IMR-90 (cell line): ENCODE data around the gene IL1B. TPM values are rescaled to one million over a fixed set of nuclear protein-coding genes. Genes with fewer than 3 reads are reported as not detected.

Source experiments
- ATAC-seq: fragments of 200-7000 bp; cut with Tn5 transposase; 2 replicates; pipeline ENCODE4 v1.9.1; 2020; ENCODE audit warnings: low read depth, mild to moderate bottlenecking, moderate library complexity
- BruUV-seq: library from RNA; stranded (reverse); fragments of 400-500 nt; replicated peaks from 2 replicates; lab custom pipeline; 2021; lab: Mats Ljungman, UMichigan
- CTCF ChIA-PET: fragments of 300-600 bp; formaldehyde crosslinking; extraction: SDS; loops from one replicate; lab custom pipeline; 2021; ENCODE audit warnings: antibody characterized with exemption; lab: Yijun Ruan, JAX
- POLR2A ChIA-PET: fragments of 300-600 bp; sonication (Branson Sonifier 250); formaldehyde crosslinking; loops from one replicate; lab custom pipeline; 2022; ENCODE audit warnings: antibody characterized with exemption; ENCODE audit not compliant: unreplicated experiment; lab: Charles Lee
- DNase-seq: peaks from one replicate; pipeline ENCODE4 v3.0.0; 2013
- H2AFZ ChIP-seq: replicated peaks from 2 replicates; pipeline ENCODE3; 2013; ENCODE audit warnings: low read length, mild to moderate bottlenecking; ENCODE audit not compliant: poor library complexity
- H2AK5ac ChIP-seq: 2 replicates; pipeline ENCODE4 v1.6.1; 2013; ENCODE audit warnings: low read depth, low read length, inconsistent platforms
- H2AK9ac ChIP-seq: replicated peaks from 2 replicates; pipeline ENCODE3; 2013; ENCODE audit warnings: mild to moderate bottlenecking, low read depth, low read length, moderate library complexity; ENCODE audit not compliant: poor library complexity
- H2BK120ac ChIP-seq: 2 replicates; pipeline ENCODE4 v1.6.1; 2013; ENCODE audit warnings: low read depth, low read length, inconsistent platforms
- H2BK15ac ChIP-seq: 3 replicates; pipeline ENCODE4 v1.6.1; 2013; ENCODE audit warnings: low read depth, low read length, inconsistent platforms
- H2BK20ac ChIP-seq: 2 replicates; pipeline ENCODE4 v1.6.1; 2013; ENCODE audit warnings: low read depth, mild to moderate bottlenecking, inconsistent platforms, low read length, moderate library complexity
- H2BK5ac ChIP-seq: 2 replicates; pipeline ENCODE4 v1.6.1; 2013; ENCODE audit warnings: mild to moderate bottlenecking, low read depth, low read length, inconsistent platforms; ENCODE audit not compliant: poor library complexity, severe bottlenecking
- H3K14ac ChIP-seq: replicated peaks from 2 replicates; pipeline ENCODE4 v1.6.1; 2013; ENCODE audit warnings: low read depth, low read length, inconsistent platforms
- H3K18ac ChIP-seq: 2 replicates; pipeline ENCODE4 v1.6.1; 2013; ENCODE audit warnings: low read depth, low read length, control low read depth
- H3K23ac ChIP-seq: 2 replicates; pipeline ENCODE4 v1.6.1; 2013; ENCODE audit warnings: low read depth, low read length, inconsistent platforms
- H3K27ac ChIP-seq: 2 replicates; pipeline ENCODE4 v1.5.1; 2013; ENCODE audit warnings: mild to moderate bottlenecking, control low read depth, low read length; ENCODE audit not compliant: insufficient read depth
- H3K27me3 ChIP-seq: 2 replicates; pipeline ENCODE4 v1.6.1; 2013; ENCODE audit warnings: low read length; ENCODE audit not compliant: control insufficient read depth, insufficient read depth
- H3K36me3 ChIP-seq: 2 replicates; pipeline ENCODE4 v1.6.1; 2013; ENCODE audit warnings: low read length, mixed read lengths; ENCODE audit not compliant: control insufficient read depth, insufficient read depth
- H3K4ac ChIP-seq: 2 replicates; pipeline ENCODE4 v1.6.1; 2013; ENCODE audit warnings: low read depth, low read length, inconsistent platforms
- H3K4me1 ChIP-seq: 2 replicates; pipeline ENCODE4 v1.6.1; 2013; ENCODE audit warnings: low read length, mixed read lengths; ENCODE audit not compliant: control insufficient read depth, insufficient read depth
- H3K4me2 ChIP-seq: 2 replicates; pipeline ENCODE4 v1.6.1; 2013; ENCODE audit warnings: low read depth, mild to moderate bottlenecking, control low read depth, low read length, moderate library complexity
- H3K4me3 ChIP-seq: 2 replicates; pipeline ENCODE4 v1.5.1; 2013; ENCODE audit warnings: low read depth, mild to moderate bottlenecking, control low read depth, low read length, moderate library complexity; ENCODE audit not compliant: insufficient read depth
- H3K56ac ChIP-seq: 2 replicates; pipeline ENCODE4 v1.6.1; 2013; ENCODE audit warnings: low read length, inconsistent platforms; ENCODE audit not compliant: insufficient read depth; ENCODE audit errors: extremely low read depth
- H3K79me1 ChIP-seq, 2 experiments: 2 replicates each; pipeline ENCODE4 v1.6.1; 2013; ENCODE audit warnings: low read length in 2 of 2, inconsistent platforms in 1 of 2, low read depth in 1 of 2
- H3K9ac ChIP-seq: 2 replicates; pipeline ENCODE4 v1.6.1; 2013; ENCODE audit warnings: low read depth, low read length, control low read depth
- H3K9me1 ChIP-seq: 2 replicates; pipeline ENCODE4 v1.6.1; 2013; ENCODE audit warnings: low read length, inconsistent platforms; ENCODE audit not compliant: insufficient read depth
- H3K9me3 ChIP-seq: 2 replicates; pipeline ENCODE4 v1.6.1; 2013; ENCODE audit warnings: low read length; ENCODE audit not compliant: control insufficient read depth, insufficient read depth
- H4K20me1 ChIP-seq: 2 replicates; pipeline ENCODE4 v1.6.1; 2013; ENCODE audit warnings: low read length, inconsistent platforms; ENCODE audit not compliant: insufficient read depth
- H4K5ac ChIP-seq: 2 replicates; pipeline ENCODE4 v1.6.1; 2013; ENCODE audit warnings: mild to moderate bottlenecking, low read depth, low read length, control low read depth
- H4K8ac ChIP-seq, 2 experiments: 2 replicates each; pipeline ENCODE4 v1.6.1; 2013; ENCODE audit warnings: low read depth in 2 of 2, low read length in 2 of 2, control low read depth in 1 of 2, inconsistent platforms in 1 of 2
- H4K91ac ChIP-seq: 2 replicates; pipeline ENCODE4 v1.6.1; 2013; ENCODE audit warnings: low read depth, low read length, inconsistent platforms; ENCODE audit not compliant: insufficient read depth
- CEBPB ChIP-seq: IDR thresholded peaks from 2 replicates; pipeline ENCODE4 v1.6.1; 2012; ENCODE audit warnings: low read depth, low read length, improper control_type of control experiment
- POLR2A ChIP-seq: IDR thresholded peaks from 2 replicates; pipeline ENCODE4 v1.6.1; 2012; ENCODE audit warnings: mild to moderate bottlenecking, low read depth, low read length
- RFX5 ChIP-seq: IDR thresholded peaks from 2 replicates; pipeline ENCODE4 v1.8.0; 2012; ENCODE audit warnings: low read depth, mild to moderate bottlenecking, low read length, moderate library complexity
- WGBS, 2 experiments: methylation state at CpG; one replicate each; pipeline versions ENCODE4 v1.1.5 to v1.1.7; 2013; ENCODE audit warnings: missing lambda C conversion rate in 2 of 2; ENCODE audit not compliant: insufficient read length in 1 of 2; ENCODE audit errors: extremely low coverage in 2 of 2; 5-methylcytosine and 5-hydroxymethylcytosine counted together
- dilution Hi-C: fragments of 300-500 bp; cut with HindIII; formaldehyde crosslinking; loops from one replicate; pipeline ENCODE4 v1.14.3; 2018; ENCODE audit warnings: low sequenced_read_pairs; ENCODE audit not compliant: unreplicated experiment
- in situ Hi-C: fragments of 300-500 bp; cut with MboI; formaldehyde crosslinking; loops from 3 replicates; pipeline ENCODE4 v1.14.3; 2019; ENCODE audit warnings: low sequenced_read_pairs, inconsistent platforms, mixed read lengths
- intact Hi-C: fragments of 100-400 bp; cut with micrococcal nuclease; formaldehyde crosslinking; loops from 2 replicates; pipeline ENCODE4 v1.10.0; 2022
- polyA plus RNA-seq, 3 experiments: library from polyadenylated mRNA; depleted of rRNA; stranded (reverse); fragments of >200 nt; gene quantifications; 2 replicates each; pipeline ENCODE4 v1.2.3, GENCODE V29; 2012; ENCODE audit warnings: low replicate concordance in 1 of 3
- total RNA-seq: library from RNA; depleted of rRNA; stranded (reverse); fragments of >200 nt; gene quantifications from 2 replicates; pipeline ENCODE4 v1.2.3, GENCODE V29; 2012

Gene IL1B
- total and polyA plus RNA-seq, 2 of the 4 experiments (the other 2 are of a cell fraction), result 3.0 to 4.4 TPM

DNA sequence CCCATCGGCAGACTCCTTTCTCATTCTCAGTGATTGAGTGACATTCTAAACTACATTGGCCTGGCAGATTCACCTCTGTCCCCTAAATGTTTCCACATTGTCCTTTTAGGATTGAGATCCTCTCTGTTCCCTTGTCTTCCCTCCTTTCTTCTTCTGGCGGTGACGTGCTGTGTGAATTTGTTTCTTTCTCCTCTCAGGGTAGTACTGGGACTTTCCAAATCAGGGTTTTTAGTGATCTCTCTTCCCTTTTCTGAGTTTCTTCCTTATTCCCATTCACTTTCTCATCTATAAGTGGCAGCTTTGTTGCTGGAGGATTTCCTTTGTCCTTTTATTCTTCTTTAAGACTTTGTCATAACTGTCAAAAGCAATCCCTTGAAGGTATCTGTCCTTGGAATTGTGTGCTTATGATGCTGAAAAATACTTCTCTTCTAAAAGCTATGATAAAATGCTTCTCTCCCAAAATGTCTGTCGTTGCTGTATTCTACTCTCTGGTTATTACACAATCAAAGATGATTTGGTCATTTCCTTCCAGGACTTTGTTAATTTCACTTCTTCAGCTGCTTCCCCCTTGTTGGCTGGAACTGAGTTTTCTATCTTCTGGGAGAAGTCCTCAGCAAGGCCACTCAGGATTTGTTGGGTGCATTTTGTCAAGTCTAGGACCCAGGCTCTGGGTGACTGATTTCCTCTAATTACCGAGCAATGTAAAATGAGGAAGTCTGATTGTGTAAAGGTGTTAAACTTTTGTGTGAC is 4.9 kb upstream of the IL1B start:
- no peak overlapping the region for H3K4me3 ChIP-seq
- H3K14ac ChIP-seq, result no peak overlapping the region
- H3K36me3 ChIP-seq, result no peaks in the 10 kb centered on the region
- H3K9ac ChIP-seq, result no peak overlapping the region
- no peak overlapping the region for H3K4me2 ChIP-seq
- H3K4ac ChIP-seq, result no peak overlapping the region
- no peaks in the 10 kb centered on the region for H3K79me1 ChIP-seq
- H2AK5ac ChIP-seq, result no peak overlapping the region
- no peak overlapping the region for H2BK15ac ChIP-seq
- H3K18ac ChIP-seq, result no peak overlapping the region; the same call in 1 of the 2 replicates
- H2BK120ac ChIP-seq, result no peak overlapping the region
- no peak overlapping the region for H3K27ac ChIP-seq
- H2AK9ac ChIP-seq, result no peak overlapping the region
- H3K4me1 ChIP-seq, result peaks cover 2% of the 10 kb centered on the region; the same call in 1 of the 2 replicates
- dilution Hi-C loops (no loop called here), intact Hi-C loops (no loop called here), in situ Hi-C loops (no loop called here)
- TF ChIP-seq POLR2A (no peak), RFX5 (no peak), CEBPB (peak; percentile 77)
- POLR2A ChIA-PET, result no interaction called here
- no peak overlapping the region for H2BK5ac ChIP-seq
- ATAC-seq, result no peak
- no peak overlapping the region for H3K56ac ChIP-seq
- H4K8ac ChIP-seq, result no peak overlapping the region
- H2BK20ac ChIP-seq, result no peak overlapping the region
- H4K20me1 ChIP-seq, result no peaks in the 10 kb centered on the region
- BruUV-seq, result no TSS peak
- H3K23ac ChIP-seq, result no peak overlapping the region
- no peaks in the 10 kb centered on the region for H3K27me3 ChIP-seq
- H3K9me3 ChIP-seq, result no peaks in the 10 kb centered on the region; the same call in 1 of the 2 replicates
- no peak for DNase-seq
- CTCF ChIA-PET, result no interaction called here
- H2AFZ ChIP-seq, result no peak overlapping the region
- no peak overlapping the region for H4K5ac ChIP-seq
- 50% methylated on average over 1 of the region's 5 CpGs; no CpG with 5 or more reads in 1 of the 2 experiments for WGBS, 2 experiments
- H4K91ac ChIP-seq, result no peak overlapping the region
- peaks cover 4% of the 10 kb centered on the region; the same call in 1 of the 2 replicates for H3K9me1 ChIP-seq
